Measurements from ENCODE around the gene UBE2M.

GRCh38 chr19:58516246-58516836 is 42.1 kb downstream of the UBE2M start:
- no peak for TF ChIP-seq CTCF (IDR thresholded peaks at IDR 0.05)
- no peak for TF ChIP-seq POLR2A (IDR thresholded peaks at IDR 0.05)
- no peak for TF ChIP-seq POLR2AphosphoS5 (IDR thresholded peaks at IDR 0.05)
